GM03348 (cell line): ENCODE results near the gene EXOC4.

Experiments
- DNase-seq: peaks from one replicate; pipeline ENCODE4 v3.0.0; 2012; ENCODE audit warnings: low spot score

Gene EXOC4

GRCh38 chr7:133937786-133938185, 684.9 kb downstream of the EXOC4 start:
- DNase-seq = no peak

GRCh38 chr7:133940368-133940767, 687.5 kb downstream of the EXOC4 start:
- no peak for DNase-seq

GRCh38 chr7:133941496-133941895, 688.6 kb downstream of the EXOC4 start:
- DNase-seq = peak; percentile 74

GRCh38 chr7:133945497-133945896, 692.6 kb downstream of the EXOC4 start:
- DNase-seq = peak; percentile 13

- no peak for DNase-seq
These were observed 694.8 kb downstream of the EXOC4 start for GRCh38 chr7:133947458-133948254.

GRCh38 chr7:133948588-133948987, 695.7 kb downstream of the EXOC4 start:
- DNase-seq = no peak

GRCh38 chr7:133950855-133951254, 698.0 kb downstream of the EXOC4 start:
- no peak for DNase-seq

GRCh38 chr7:133955208-133955607, 702.3 kb downstream of the EXOC4 start:
- no peak for DNase-seq

- no peak for DNase-seq
These were observed 705.0 kb downstream of the EXOC4 start for GRCh38 chr7:133957845-133958244.

GRCh38 chr7:133958822-133959221, 705.9 kb downstream of the EXOC4 start:
- no peak for DNase-seq

GRCh38 chr7:133959505-133959904, 706.6 kb downstream of the EXOC4 start:
- no peak for DNase-seq

- no peak for DNase-seq
These were observed 708.8 kb downstream of the EXOC4 start for GRCh38 chr7:133961724-133962123.

- DNase-seq = no peak
These were observed 709.8 kb downstream of the EXOC4 start for GRCh38 chr7:133962646-133963045.

GRCh38 chr7:133963629-133964028, 710.8 kb downstream of the EXOC4 start:
- DNase-seq = no peak

- no peak for DNase-seq
These were observed 718.7 kb downstream of the EXOC4 start for GRCh38 chr7:133971625-133972024.

- no peak for DNase-seq
These were observed 720.8 kb downstream of the EXOC4 start for GRCh38 chr7:133973710-133974109.

- peak; percentile 21 for DNase-seq
These were observed 722.3 kb downstream of the EXOC4 start for GRCh38 chr7:133975130-133975529.

GRCh38 chr7:133976140-133976539, 723.3 kb downstream of the EXOC4 start:
- no peak for DNase-seq

GRCh38 chr7:133977409-133978274, 724.8 kb downstream of the EXOC4 start:
- no peak for DNase-seq

GRCh38 chr7:133978502-133979295, 725.8 kb downstream of the EXOC4 start:
- DNase-seq = no peak

GRCh38 chr7:133980804-133981203, 727.9 kb downstream of the EXOC4 start:
- no peak for DNase-seq

- DNase-seq = no peak
These were observed 731.0 kb downstream of the EXOC4 start for GRCh38 chr7:133983685-133984419.
